ENCODE measurements around the gene JMY.
A peak's percentile ranks its signal among the peaks of the same experiment; 100 is the strongest.

JMY gene

DNA sequence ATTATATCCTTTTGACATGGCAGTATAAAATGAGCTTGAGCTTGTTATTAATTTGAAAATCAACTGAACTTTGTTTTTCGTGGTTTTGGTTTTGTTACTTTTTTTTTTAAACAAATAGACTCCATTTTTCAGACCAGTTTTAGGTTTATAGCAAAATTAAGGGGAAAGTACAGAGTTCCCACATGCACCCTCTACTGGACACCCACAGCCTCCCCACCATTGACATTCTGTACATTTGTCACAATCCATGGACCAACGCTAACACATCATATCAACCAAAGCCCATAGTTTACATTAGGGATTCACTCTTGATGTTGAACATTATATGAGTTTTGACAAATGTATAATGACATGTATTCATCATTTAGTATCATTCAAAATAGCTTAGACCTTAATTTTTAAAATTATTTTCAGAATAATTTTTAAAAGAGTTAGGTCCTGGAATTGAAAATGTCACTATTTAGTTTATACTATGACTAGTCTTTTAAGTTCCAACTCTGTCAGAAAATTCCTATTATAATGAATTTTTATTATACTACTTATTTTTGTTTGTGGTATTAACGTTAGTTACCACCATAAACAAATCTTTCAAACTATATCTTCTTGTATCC lies 35.3 kb upstream of the JMY start:
- no peak overlapping the region for H3K4me3 ChIP-seq (ENCODE audit: low read depth, low read length)
- TF ChIP-seq, protein P1, sequence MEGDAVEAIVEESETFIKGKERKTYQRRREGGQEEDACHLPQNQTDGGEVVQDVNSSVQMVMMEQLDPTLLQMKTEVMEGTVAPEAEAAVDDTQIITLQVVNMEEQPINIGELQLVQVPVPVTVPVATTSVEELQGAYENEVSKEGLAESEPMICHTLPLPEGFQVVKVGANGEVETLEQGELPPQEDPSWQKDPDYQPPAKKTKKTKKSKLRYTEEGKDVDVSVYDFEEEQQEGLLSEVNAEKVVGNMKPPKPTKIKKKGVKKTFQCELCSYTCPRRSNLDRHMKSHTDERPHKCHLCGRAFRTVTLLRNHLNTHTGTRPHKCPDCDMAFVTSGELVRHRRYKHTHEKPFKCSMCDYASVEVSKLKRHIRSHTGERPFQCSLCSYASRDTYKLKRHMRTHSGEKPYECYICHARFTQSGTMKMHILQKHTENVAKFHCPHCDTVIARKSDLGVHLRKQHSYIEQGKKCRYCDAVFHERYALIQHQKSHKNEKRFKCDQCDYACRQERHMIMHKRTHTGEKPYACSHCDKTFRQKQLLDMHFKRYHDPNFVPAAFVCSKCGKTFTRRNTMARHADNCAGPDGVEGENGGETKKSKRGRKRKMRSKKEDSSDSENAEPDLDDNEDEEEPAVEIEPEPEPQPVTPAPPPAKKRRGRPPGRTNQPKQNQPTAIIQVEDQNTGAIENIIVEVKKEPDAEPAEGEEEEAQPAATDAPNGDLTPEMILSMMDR (IDR thresholded peaks at IDR 0.05; ENCODE audit: borderline replicate concordance, insufficient read depth, low read depth, low read length) = peak; percentile 44; the same call in 1 of the 2 replicates

DNA sequence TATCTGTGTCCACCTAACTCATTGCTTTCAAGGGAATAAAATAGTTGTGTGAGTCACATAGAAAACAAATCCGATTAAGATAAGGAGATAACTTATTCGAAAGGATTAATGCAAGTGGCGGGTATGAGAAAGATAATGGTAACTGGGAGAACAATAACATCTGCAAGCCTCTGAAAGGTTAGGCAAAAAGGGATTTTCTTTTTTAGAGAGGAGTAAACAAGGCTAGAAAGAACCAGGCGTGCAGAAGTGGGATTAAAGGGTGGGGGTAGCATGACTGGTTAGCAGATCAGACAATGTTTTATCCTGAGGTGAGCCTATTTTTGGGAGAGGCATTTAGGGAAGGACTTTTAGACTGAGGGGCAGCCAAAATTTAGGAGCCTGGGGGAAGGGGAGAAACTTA lies 34.7 kb upstream of the JMY start:
- TF ChIP-seq, protein P1 (IDR thresholded peaks at IDR 0.05; ENCODE audit: borderline replicate concordance, insufficient read depth, low read depth, low read length) = no peak
- H3K4me3 ChIP-seq (ENCODE audit: low read depth, low read length) = no peak overlapping the region

DNA sequence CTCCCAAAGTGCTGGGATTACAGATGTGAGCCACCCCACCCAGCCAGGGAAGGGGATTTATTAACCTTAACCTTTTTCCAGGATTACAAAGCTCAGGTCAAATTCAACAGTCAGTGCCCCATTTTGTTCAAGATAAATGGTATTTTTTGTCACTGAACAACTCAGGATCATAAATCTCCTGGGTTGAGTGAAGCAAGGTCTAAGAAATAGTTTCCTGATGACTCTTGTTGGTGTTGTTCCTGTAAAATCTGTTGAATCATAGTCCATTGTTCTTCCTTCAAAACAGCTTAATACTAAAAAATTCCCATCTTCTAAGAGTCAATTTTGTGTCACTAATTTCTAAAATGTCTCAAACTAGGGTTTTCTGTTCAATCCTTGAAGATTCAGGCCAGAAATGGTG lies 33.9 kb upstream of the JMY start:
- H3K4me3 ChIP-seq (ENCODE audit: low read depth, low read length) = no peak overlapping the region
- TF ChIP-seq, protein P1 (IDR thresholded peaks at IDR 0.05; ENCODE audit: borderline replicate concordance, insufficient read depth, low read depth, low read length) = no peak

DNA sequence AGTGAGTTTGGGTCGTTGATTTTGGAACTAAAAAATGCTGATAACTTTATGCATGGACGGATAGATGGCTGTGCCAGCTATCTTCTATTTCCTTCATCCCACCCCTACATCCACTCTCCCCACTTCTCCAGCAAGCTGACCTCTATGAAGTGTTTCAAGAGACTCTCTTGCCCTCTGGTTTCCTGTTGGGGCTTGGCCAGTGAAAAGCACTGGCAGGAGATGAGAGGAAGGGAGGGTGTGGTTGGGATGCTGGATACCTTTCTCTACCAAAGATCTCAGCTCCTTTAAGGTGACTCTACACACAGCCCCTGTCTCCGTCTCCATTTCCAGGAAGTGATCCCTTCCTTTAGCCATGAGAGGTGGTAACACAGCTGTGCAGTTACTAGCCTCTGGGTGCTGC lies 30.0 kb upstream of the JMY start:
- TF ChIP-seq, protein P1 (IDR thresholded peaks at IDR 0.05; ENCODE audit: borderline replicate concordance, insufficient read depth, low read depth, low read length) = no peak
- no peak overlapping the region for H3K4me3 ChIP-seq (ENCODE audit: low read depth, low read length)

GRCh38 chr5:79206541-79206940 lies 29.4 kb upstream of the JMY start:
- no peak overlapping the region for H3K4me3 ChIP-seq (ENCODE audit: low read depth, low read length)
- TF ChIP-seq, protein P1 (IDR thresholded peaks at IDR 0.05; ENCODE audit: borderline replicate concordance, insufficient read depth, low read depth, low read length) = no peak

GRCh38 chr5:79209505-79209904 lies 26.4 kb upstream of the JMY start:
- TF ChIP-seq, protein P1 (IDR thresholded peaks at IDR 0.05; ENCODE audit: borderline replicate concordance, insufficient read depth, low read depth, low read length) = no peak

DNA sequence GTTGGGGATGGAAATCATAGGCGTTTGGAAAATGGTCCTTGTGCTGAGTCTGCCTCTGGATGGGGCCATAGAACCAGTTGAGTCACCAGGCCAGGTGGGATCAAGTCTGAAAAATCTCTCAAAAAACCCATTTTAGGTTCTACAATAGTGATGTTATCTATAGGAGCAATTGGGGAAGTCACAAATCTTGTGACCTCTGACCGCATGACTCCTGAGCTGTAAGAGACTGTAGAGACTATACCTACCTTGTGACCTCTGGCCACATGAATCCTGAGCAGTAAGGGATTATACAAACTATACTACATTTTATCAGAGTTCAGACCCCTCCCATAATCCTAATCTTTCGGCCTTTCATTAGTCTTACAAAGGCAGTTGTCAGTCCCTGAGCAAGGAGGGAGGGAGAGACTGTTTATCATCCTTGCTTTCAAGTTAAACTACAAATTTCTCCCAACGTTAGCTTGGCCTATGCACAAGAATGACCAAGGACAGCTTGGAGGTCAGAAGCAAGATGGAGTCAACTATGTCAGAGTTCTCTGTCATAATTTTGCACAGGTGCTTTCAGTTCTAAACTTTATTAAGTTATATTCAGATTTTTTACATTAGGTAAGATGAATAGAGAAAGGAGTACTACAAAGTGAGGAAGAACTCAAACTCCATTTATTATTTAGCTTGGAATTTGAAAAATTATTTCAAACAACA lies 11.5 kb upstream of the JMY start:
- TF ChIP-seq, protein P1 (IDR thresholded peaks at IDR 0.05; ENCODE audit: borderline replicate concordance, insufficient read depth, low read depth, low read length) = no peak

More at GRCh38 chr5:79209505-79209904, 26.4 kb upstream of the JMY start:
- H3K4me3 ChIP-seq (ENCODE audit: low read depth, low read length) = no peak overlapping the region

More for the DNA sequence above, 11.5 kb upstream of the JMY start:
- H3K4me3 ChIP-seq (ENCODE audit: low read depth, low read length) = no peak overlapping the region
